Retina (tissue), 1 donor: ENCODE data around the gene RIMBP3C.
"Not testable (repeated sequence)": the region's sequence is repeated elsewhere in the genome, so short reads cannot be mapped to it uniquely, and the experiment has no call there.

Experiments
- DNase-seq: peaks from one replicate; pipeline ENCODE4 v3.0.0-alpha.2; 2016

RIMBP3C gene

DNA sequence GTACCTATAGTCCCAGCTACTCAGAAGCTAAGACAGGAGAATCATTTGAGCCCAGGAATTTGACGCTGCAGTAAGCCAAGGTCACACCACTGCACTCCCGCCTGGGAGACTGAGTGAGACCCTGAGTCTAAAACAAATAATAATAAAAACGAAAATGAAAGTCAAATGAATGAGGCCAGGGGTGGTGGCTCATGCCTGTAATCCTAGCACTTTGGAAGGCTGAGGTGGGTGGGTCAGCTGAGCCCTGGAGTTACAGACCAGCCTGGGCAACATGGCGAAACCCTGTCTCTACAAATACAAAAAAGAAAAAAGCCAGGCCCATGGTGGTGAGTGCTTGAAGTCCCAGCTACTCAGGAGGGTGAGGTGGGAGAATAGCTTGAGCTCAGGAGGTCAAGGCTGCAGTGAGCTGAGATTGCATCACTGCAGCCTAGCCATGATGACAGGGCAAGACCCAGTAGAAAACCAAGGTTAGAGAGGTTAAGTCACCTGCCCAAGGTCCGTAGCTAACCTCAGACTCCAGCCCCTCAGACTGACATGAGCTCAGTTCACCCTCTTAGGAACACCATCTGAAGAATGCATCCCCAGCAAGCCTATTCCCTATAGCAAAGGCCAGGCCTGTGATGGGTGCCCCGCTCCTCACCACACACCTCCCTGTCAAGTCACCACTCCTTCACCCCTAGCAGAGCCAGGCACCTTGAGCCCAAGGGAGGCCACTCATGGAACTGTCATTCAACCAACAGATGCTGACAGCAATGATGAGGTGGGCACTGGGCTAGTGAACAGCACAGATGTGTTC, 24.4 kb downstream of the RIMBP3C start:
- DNase-seq: not testable (repeated sequence)

GRCh38 chr22:21516970-21517764, 34.1 kb downstream of the RIMBP3C start:
- not testable (repeated sequence) for DNase-seq

- not testable (repeated sequence) for DNase-seq
Observed at GRCh38 chr22:21516522-21516921, 34.7 kb downstream of the RIMBP3C start.

- DNase-seq: not testable (repeated sequence)
Observed at GRCh38 chr22:21515234-21515633, 36.0 kb downstream of the RIMBP3C start.

GRCh38 chr22:21514117-21514516, 37.1 kb downstream of the RIMBP3C start:
- DNase-seq: not testable (repeated sequence)

- not testable (repeated sequence) for DNase-seq
Observed at GRCh38 chr22:21512022-21512421, 39.2 kb downstream of the RIMBP3C start.

DNA sequence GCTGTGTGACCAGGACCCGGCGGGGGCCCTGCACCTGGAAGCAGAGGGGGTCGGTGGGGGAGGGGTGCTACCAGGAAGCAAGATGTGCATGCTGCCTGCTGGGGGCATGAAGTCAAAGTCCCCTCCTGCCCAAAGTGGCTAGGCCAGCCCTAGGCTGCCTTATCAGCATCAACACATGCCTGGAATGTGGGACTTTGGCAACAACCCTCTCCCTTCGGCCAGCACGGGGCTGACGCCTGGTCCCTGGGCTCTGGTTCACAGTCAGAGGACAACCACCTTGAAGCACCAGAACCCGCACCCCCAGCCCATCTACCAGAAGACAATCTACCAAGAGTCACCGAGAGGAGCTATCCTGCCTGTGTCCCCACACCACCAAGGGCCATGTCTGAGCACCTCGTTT, 40.9 kb downstream of the RIMBP3C start:
- not testable (repeated sequence) for DNase-seq

DNA sequence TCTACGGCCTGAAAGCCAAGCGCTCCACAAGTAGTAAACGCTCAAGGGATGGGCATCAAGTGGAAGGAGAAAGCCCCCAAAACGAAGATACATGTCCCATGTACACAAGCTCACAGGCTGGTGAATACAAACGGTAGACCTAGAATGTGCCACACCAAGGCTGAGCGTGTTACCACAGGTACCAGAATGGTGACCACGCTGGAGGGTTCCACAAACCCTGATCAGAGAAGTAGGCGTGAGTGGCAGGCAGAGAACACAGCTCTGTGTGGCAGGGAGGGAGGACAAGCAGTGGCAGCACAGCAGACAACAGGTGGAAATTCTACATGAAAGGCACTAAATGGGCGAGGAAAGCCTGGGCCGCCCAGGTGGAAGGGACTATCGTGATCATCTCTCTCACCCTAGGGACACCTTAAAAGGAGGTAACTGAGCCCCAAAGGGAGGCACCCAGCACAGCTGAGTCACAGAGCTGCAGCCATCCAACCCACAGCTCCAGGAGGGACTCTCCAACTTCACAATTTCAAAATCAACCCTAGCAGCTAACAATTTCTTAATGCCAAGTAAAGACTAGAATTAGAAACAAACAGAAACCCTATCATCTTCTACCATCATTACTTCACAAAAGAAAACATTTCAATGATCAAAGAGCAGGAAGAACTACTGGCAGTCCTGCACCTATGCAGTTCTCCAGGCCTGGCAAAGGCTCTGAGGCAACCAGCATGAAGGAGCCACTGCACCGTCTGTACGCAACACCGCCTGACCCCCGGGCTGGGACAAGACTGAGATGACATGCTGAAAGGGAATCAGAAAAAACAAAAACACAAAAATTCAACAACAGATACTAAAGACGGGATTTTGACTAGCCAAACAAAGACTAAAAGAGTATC, 51.4 kb downstream of the RIMBP3C start:
- not testable (repeated sequence) for DNase-seq

DNA sequence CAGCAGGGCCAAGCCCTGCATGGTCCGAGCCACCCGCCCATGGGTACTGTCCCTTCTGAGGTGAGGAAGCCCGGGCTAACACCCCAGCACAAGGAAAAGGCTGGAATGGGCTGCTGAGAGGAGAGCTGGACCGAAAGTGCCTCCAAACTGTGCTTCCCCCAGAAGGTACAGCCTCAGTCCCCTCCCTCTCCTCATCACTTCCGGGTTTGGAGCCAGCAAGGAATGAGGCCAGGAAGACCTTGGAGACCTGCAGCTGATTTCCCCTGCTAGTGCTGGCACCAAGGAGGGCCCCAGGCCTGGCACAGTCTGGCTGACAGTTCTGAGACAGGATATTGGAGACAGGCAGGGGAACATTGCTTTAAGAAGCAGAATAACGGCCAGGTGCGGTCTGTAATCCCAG, 52.8 kb downstream of the RIMBP3C start:
- DNase-seq: not testable (repeated sequence)

- DNase-seq: not testable (repeated sequence)
Observed at GRCh38 chr22:21497984-21498383, 53.3 kb downstream of the RIMBP3C start.
